CD4-positive, CD25-positive, alpha-beta regulatory T cell (primary cell): ENCODE data around the gene ELF1. TPM values are rescaled to one million over a fixed set of nuclear protein-coding genes. Genes with fewer than 3 reads are reported as not detected.
"Not testable (repeated sequence)": the region's sequence is repeated elsewhere in the genome, so short reads cannot be mapped to it uniquely, and the experiment has no call there.

Experiments
- ATAC-seq, 2 donors: fragments of 150-1000 bp; cut with Tn5 transposase; one replicate each; pipeline ENCODE4 v1.10.0; 2021; ENCODE audit warnings: low read depth in 2 of 2, moderate number of reproducible peaks in 2 of 2, moderate library complexity in 1 of 2
- DNase-seq, 3 donors: peaks; one replicate each; pipeline versions ENCODE4 v3.0.0 to v3.0.0-alpha.2; 2012 to 2022; ENCODE audit warnings: mixed read lengths in 1 of 3
- H3K27ac ChIP-seq: one replicate; pipeline ENCODE4 v1.7.0; 2013; ENCODE audit warnings: mild to moderate bottlenecking, low read length; ENCODE audit not compliant: insufficient read depth, poor library complexity, severe bottlenecking
- H3K27me3 ChIP-seq: one replicate; pipeline ENCODE4 v1.7.0; 2013; ENCODE audit warnings: low read length; ENCODE audit not compliant: control insufficient read depth, insufficient read depth
- H3K36me3 ChIP-seq: one replicate; pipeline ENCODE4 v1.7.0; 2013; ENCODE audit warnings: mild to moderate bottlenecking, low read length, moderate library complexity; ENCODE audit not compliant: control insufficient read depth, insufficient read depth
- H3K4me1 ChIP-seq: 2 replicates; pipeline ENCODE4 v1.7.0; 2013; ENCODE audit warnings: mild to moderate bottlenecking, low read length; ENCODE audit not compliant: insufficient read depth, control insufficient read depth, poor library complexity, severe bottlenecking
- H3K4me3 ChIP-seq: one replicate; pipeline ENCODE4 v1.7.0; 2013; ENCODE audit warnings: low read depth, mild to moderate bottlenecking, low read length, moderate library complexity
- H3K9me3 ChIP-seq, 2 experiments: 1 replicate in 1 of 2; 2 replicates in 1 of 2; pipeline ENCODE4 v1.7.0; 2013; ENCODE audit warnings: low read length in 2 of 2, mild to moderate bottlenecking in 1 of 2, moderate library complexity in 1 of 2; ENCODE audit not compliant: control insufficient read depth in 2 of 2
- H3K27ac Mint-ChIP-seq, 3 donors: one replicate each; pipeline ENCODE4 v1.8.0; 2020 to 2022; ENCODE audit warnings: mild to moderate bottlenecking in 3 of 3, mixed read lengths in 3 of 3, moderate library complexity in 2 of 3
- H3K27me3 Mint-ChIP-seq: one replicate; pipeline ENCODE4 v1.8.0; 2022; ENCODE audit warnings: mild to moderate bottlenecking, mixed read lengths
- H3K36me3 Mint-ChIP-seq: one replicate; pipeline ENCODE4 v1.8.0; 2020; ENCODE audit warnings: mixed read lengths
- H3K4me1 Mint-ChIP-seq, 4 donors: one replicate each; pipeline ENCODE4 v1.8.0; 2020 to 2022; ENCODE audit warnings: mixed read lengths in 4 of 4, mild to moderate bottlenecking in 1 of 4
- H3K4me3 Mint-ChIP-seq, 4 donors: one replicate each; pipeline ENCODE4 v1.8.0; 2020 to 2022; ENCODE audit warnings: mild to moderate bottlenecking in 4 of 4, mixed read lengths in 4 of 4, moderate library complexity in 3 of 4
- H3K9me3 Mint-ChIP-seq, 7 donors: one replicate each; pipeline ENCODE4 v1.8.0; 2020 to 2022; ENCODE audit warnings: mixed read lengths in 7 of 7, mild to moderate bottlenecking in 3 of 7, moderate library complexity in 2 of 7
- polyA plus RNA-seq, 4 donors: library from polyadenylated mRNA; unstranded; fragments of 300-500 nt; fragmentation: Illumina TruSeq; gene quantifications; one replicate each; pipeline ENCODE4 v1.2.3, GENCODE V29; 2021
- total RNA-seq: library from RNA; stranded (reverse); gene quantifications from one replicate; pipeline ENCODE4 v1.2.3, GENCODE V29; 2022

Gene ELF1
- total and polyA plus RNA-seq, 5 donors from 2014 or later: 122 to 285 (median 155) TPM

GRCh38 chr13:40928980-40929379, 90.1 kb downstream of the ELF1 start:
- peaks cover 45% of the 10 kb centered on the region for H3K36me3 ChIP-seq
- no peak overlapping the region for H3K27ac ChIP-seq
- no peaks in the 10 kb centered on the region for H3K27me3 Mint-ChIP-seq
- peak overlapping the region in 2 of 4 donors; percentile 14 to 26 for H3K4me3 Mint-ChIP-seq
- H3K27ac Mint-ChIP-seq: peak overlapping the region; percentile 53 to 76 (median 67)
- no peaks in the 10 kb centered on the region for H3K27me3 ChIP-seq
- no peaks in the 10 kb centered on the region for H3K9me3 ChIP-seq
- no peak for DNase-seq
- ATAC-seq: peak in 1 of 2 donors; percentile 30
- H3K4me3 ChIP-seq: no peak overlapping the region
- H3K9me3 Mint-ChIP-seq: peaks cover 0 to 2% (median 0%) of the 10 kb centered on the region in 7 donors
- peaks cover 15% of the 10 kb centered on the region for H3K36me3 Mint-ChIP-seq
- peaks cover 13% of the 10 kb centered on the region for H3K4me1 ChIP-seq
- peaks cover 16 to 35% (median 24%) of the 10 kb centered on the region in 4 donors for H3K4me1 Mint-ChIP-seq

- Mint-ChIP-seq H3K4me1 (peaks cover 7 to 24% (median 15%) of the 10 kb centered on the region in 4 donors), H3K9me3 (peaks cover 0 to 2% (median 0%) of the 10 kb centered on the region in 7 donors), H3K4me3 (no peak overlapping the region), H3K27me3 (no peaks in the 10 kb centered on the region), H3K27ac (peak overlapping the region in 1 of 3 donors; percentile 5), H3K36me3 (peaks cover 6% of the 10 kb centered on the region)
- Histone ChIP-seq H3K27ac (no peak overlapping the region), H3K27me3 (no peaks in the 10 kb centered on the region), H3K36me3 (peaks cover 36% of the 10 kb centered on the region), H3K4me1 (peaks cover 5% of the 10 kb centered on the region), H3K4me3 (no peak overlapping the region), H3K9me3 (no peaks in the 10 kb centered on the region)
- ATAC-seq (no peak), DNase-seq (no peak)
Measured at GRCh38 chr13:40927929-40928328, 91.2 kb downstream of the ELF1 start.

DNA sequence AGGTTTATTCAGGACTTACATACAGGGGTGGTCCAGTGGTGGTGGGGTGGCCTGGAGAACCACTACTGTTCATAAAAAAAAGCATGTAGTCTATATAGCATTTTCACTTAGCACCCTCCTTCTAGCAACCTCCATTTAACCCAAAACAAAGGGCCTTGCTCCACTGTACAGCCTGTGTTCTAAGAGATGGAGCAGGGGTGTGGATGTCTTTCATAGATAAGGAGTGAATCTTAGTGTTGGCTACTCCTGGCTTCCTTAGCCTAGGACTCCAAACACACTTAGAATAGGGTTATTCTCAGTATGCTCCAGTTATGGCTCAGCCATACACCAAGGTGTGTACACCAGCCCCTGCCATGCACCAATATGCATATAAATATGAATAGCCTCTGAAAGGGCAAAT, 95.2 kb downstream of the ELF1 start:
- Histone ChIP-seq H3K4me1 (peaks cover 13% of the 10 kb centered on the region), H3K4me3 (no peak overlapping the region), H3K27ac (no peak overlapping the region), H3K9me3 (no peaks in the 10 kb centered on the region), H3K27me3 (no peaks in the 10 kb centered on the region), H3K36me3 (no peaks in the 10 kb centered on the region)
- ATAC-seq (no peak), DNase-seq (no peak)
- no peaks in the 10 kb centered on the region for H3K36me3 Mint-ChIP-seq
- peaks cover 10 to 32% (median 21%) of the 10 kb centered on the region in 4 donors for H3K4me1 Mint-ChIP-seq
- no peaks in the 10 kb centered on the region for H3K27me3 Mint-ChIP-seq
- H3K27ac Mint-ChIP-seq: no peak overlapping the region
- no peaks in the 10 kb centered on the region for H3K9me3 Mint-ChIP-seq
- peak overlapping the region in 2 of 4 donors; percentile 9 to 37 for H3K4me3 Mint-ChIP-seq

DNA sequence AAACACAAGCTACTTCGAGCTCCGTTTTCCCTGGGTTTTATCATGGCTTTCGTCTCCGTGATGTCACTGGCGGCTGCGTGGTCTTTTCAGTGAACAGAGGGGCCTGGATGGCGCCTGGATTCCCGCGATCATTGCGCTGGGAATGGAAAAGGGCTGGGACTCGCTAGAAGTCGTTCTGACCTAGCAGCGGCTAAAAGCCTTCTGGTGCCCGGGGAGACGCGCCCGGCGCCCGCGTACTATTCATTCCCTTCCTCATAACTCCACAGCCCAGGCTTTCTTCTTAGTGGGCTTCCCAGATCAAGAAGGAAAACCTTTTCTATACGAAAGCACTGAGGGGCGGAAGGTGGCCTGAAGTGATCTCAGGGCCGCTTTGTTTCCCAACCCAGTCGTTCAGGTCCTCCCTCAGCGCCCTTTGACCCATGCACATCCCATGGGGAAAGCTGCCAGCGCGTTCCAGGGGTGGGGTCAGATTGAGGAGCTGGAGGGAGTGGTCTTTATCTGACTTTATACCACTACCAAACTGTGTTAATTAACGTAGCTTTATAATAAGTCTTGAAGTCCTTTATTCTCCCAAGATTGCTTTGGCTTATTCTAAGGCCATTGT, 96.6 kb downstream of the ELF1 start:
- no peak for DNase-seq
- H3K27ac Mint-ChIP-seq: peak overlapping the region; percentile 33 to 97 (median 88)

GRCh38 chr13:40920826-40921225, 98.3 kb downstream of the ELF1 start:
- Histone ChIP-seq H3K36me3 (no peaks in the 10 kb centered on the region), H3K4me1 (peaks cover 13% of the 10 kb centered on the region), H3K4me3 (peak overlapping the region; percentile 97), H3K27me3 (no peaks in the 10 kb centered on the region), H3K9me3 (no peaks in the 10 kb centered on the region), H3K27ac (peak overlapping the region; percentile 71)
- Mint-ChIP-seq H3K36me3 (no peaks in the 10 kb centered on the region), H3K4me3 (peak overlapping the region; percentile 95 to 99 (median 98)), H3K27ac (peak overlapping the region; percentile 94 to 97 (median 97)), H3K9me3 (no peaks in the 10 kb centered on the region), H3K27me3 (no peaks in the 10 kb centered on the region), H3K4me1 (peaks cover 21 to 41% (median 34%) of the 10 kb centered on the region in 4 donors)
- ATAC-seq (no peak), DNase-seq (peak in 1 of 3 donors; percentile 14)

More for the DNA sequence above, 96.6 kb downstream of the ELF1 start:
- ATAC-seq: no peak
- Mint-ChIP-seq H3K9me3 (no peaks in the 10 kb centered on the region), H3K4me1 (peaks cover 10 to 29% (median 22%) of the 10 kb centered on the region in 4 donors), H3K4me3 (peak overlapping the region; percentile 64 to 98 (median 86)), H3K36me3 (no peaks in the 10 kb centered on the region), H3K27me3 (no peaks in the 10 kb centered on the region)
- Histone ChIP-seq H3K36me3 (no peaks in the 10 kb centered on the region), H3K4me1 (peaks cover 13% of the 10 kb centered on the region), H3K4me3 (no peak overlapping the region), H3K27me3 (no peaks in the 10 kb centered on the region), H3K9me3 (no peaks in the 10 kb centered on the region), H3K27ac (no peak overlapping the region)

DNA sequence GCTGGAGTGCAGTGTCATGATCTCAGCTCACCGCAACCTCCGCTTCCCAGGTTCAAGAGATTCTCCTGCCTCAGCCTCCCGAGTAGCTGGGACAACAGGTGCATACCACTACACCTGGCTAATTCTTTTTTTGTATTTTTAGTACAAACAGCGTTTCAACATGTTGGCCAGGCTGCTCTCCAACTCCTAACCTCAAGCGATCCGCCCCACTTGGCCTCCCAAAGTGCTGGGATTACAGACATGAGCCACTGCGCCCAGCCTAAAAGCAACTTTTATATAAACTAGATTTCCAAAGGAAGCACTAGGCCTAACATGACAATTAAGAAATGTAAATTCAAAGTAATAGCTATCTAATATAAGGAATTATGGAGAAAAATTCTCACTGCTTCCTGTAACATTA, 99.2 kb downstream of the ELF1 start:
- not testable (repeated sequence) for DNase-seq, H3K27me3 ChIP-seq, H3K9me3 ChIP-seq, ATAC-seq, H3K9me3 Mint-ChIP-seq, H3K27me3 Mint-ChIP-seq, H3K36me3 ChIP-seq, H3K27ac ChIP-seq, H3K36me3 Mint-ChIP-seq
- peaks cover 13% of the 10 kb centered on the region for H3K4me1 ChIP-seq
- H3K4me3 ChIP-seq: peak overlapping the region; percentile 97
- peaks cover 25 to 48% (median 41%) of the 10 kb centered on the region in 4 donors for H3K4me1 Mint-ChIP-seq
- H3K27ac Mint-ChIP-seq: peak overlapping the region in 1 of 3 donors; percentile 97
- peak overlapping the region in 3 of 4 donors; percentile 98 to 99 (median 98) for H3K4me3 Mint-ChIP-seq

DNA sequence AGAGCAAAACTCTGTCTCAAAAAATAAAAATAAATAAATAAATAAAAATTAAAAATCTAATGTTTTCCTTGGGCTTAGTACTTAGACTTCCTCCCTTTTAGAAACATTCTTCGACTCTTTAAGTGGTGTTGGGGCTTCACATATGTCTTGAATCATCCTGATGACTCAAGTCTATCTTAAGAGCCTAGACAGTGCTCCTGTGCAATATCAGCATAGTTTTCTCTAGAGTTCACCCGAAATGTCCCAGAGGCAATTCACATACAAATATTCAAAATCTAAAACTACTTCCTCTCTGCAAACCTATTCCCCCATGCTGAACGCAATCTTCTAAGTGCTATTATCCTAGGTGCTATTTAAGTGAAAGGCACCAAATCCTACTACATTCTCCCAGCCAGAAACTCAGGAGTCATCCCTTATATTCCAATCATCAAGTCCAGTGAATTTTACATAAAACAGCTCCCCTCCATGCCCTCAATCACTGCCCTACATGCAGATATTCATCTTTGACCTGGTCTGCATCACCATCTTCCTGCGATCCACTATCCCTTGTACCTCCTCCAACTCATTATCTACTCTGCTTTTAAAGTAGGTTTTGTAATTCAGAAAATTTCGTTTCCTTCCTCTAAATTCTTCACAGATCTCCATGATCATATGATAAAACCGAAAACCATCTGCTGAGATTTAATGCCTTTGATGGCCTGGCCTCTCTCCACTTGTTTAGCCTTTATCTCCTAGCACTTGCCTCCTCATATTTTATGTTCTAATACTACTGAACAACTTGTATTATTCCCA, 102.7 kb downstream of the ELF1 start:
- Mint-ChIP-seq H3K4me3 (peak overlapping the region in 1 of 4 donors; percentile 29), H3K9me3 (no peaks in the 10 kb centered on the region), H3K36me3 (no peaks in the 10 kb centered on the region), H3K4me1 (peaks cover 33 to 48% (median 44%) of the 10 kb centered on the region in 4 donors), H3K27me3 (no peaks in the 10 kb centered on the region), H3K27ac (peak overlapping the region in 1 of 3 donors; percentile 77)
- no peaks in the 10 kb centered on the region for H3K9me3 ChIP-seq
- H3K36me3 ChIP-seq: no peaks in the 10 kb centered on the region
- DNase-seq: no peak
- no peak overlapping the region for H3K27ac ChIP-seq
- no peaks in the 10 kb centered on the region for H3K27me3 ChIP-seq
- peaks cover 13% of the 10 kb centered on the region for H3K4me1 ChIP-seq
- no peak overlapping the region for H3K4me3 ChIP-seq
- no peak for ATAC-seq
